GM12878 (cell line): Measurements from ENCODE around the gene GCC2. TPM values are rescaled to one million over a fixed set of nuclear protein-coding genes. Genes with fewer than 3 reads are reported as not detected.
"Not testable (repeated sequence)": the region's sequence is repeated elsewhere in the genome, so short reads cannot be mapped to it uniquely, and the experiment has no call there.

Source experiments
- ATAC-seq: fragments of 200-7000 bp; cut with Tn5 transposase; 3 replicates; pipeline ENCODE4 v1.9.1; 2020; ENCODE audit warnings: mild to moderate bottlenecking, moderate library complexity
- BruUV-seq: library from RNA; stranded (reverse); fragments of 400-500 nt; replicated peaks from 2 replicates; lab custom pipeline; 2021; lab: Mats Ljungman, UMichigan
- CTCF ChIA-PET: fragments of 300-600 bp; sonication (Branson Sonifier 250); formaldehyde crosslinking; extraction: SDS; loops from one replicate; lab custom pipeline; 2021; ENCODE audit warnings: inconsistent platforms; lab: Yijun Ruan, JAX
- POLR2A ChIA-PET: fragments of 350-600 bp; formaldehyde crosslinking; extraction: SDS; loops from one replicate; lab custom pipeline; 2021; ENCODE audit warnings: inconsistent platforms; lab: Charles Lee
- RAD21 ChIA-PET: fragments of 300-600 bp; sonication (Branson Sonifier 250); formaldehyde crosslinking; loops from one replicate; lab custom pipeline; 2023; ENCODE audit warnings: antibody characterized with exemption; ENCODE audit not compliant: unreplicated experiment; lab: Charles Lee
- SMC1A ChIA-PET: fragments of 300-600 bp; sonication (Branson Sonifier 250); formaldehyde crosslinking; loops from one replicate; lab custom pipeline; 2023; ENCODE audit not compliant: unreplicated experiment, uncharacterized antibody; lab: Charles Lee
- DNase-seq: peaks from one replicate; pipeline ENCODE4 v3.0.0-alpha.2; 2011; ENCODE audit warnings: low read depth, low spot score
- FAIRE-seq: peaks from 3 replicates; lab custom pipeline; 2011; peaks lifted over from hg19 to GRCh38; lab: Jason Lieb, UNC
- H2AFZ ChIP-seq: 2 replicates; pipeline ENCODE4 v1.6.0; 2011; ENCODE audit warnings: low read depth, low read length, control low read depth; ENCODE audit not compliant: control insufficient read depth
- H3K27ac ChIP-seq: 2 replicates; pipeline ENCODE4 v1.5.1; 2011; ENCODE audit warnings: control low read depth; ENCODE audit not compliant: control insufficient read depth, insufficient read depth
- H3K27me3 ChIP-seq, 2 experiments: replicated peaks in 1 of 2; 2 replicates each; pipeline versions ENCODE4 v1.6.0 to v1.6.1; 2011; ENCODE audit warnings: low read length in 1 of 2; ENCODE audit not compliant: control insufficient read depth in 2 of 2, insufficient read depth in 2 of 2
- H3K36me3 ChIP-seq, 2 experiments: 2 replicates each; pipeline ENCODE4 v1.5.1; 2011; ENCODE audit warnings: low read length in 1 of 2; ENCODE audit not compliant: control insufficient read depth in 2 of 2, insufficient read depth in 2 of 2
- H3K4me1 ChIP-seq: 2 replicates; pipeline ENCODE4 v1.6.1; 2011; ENCODE audit warnings: mild to moderate bottlenecking, low read length, moderate library complexity, mixed read lengths; ENCODE audit not compliant: control insufficient read depth, insufficient read depth
- H3K4me2 ChIP-seq: 2 replicates; pipeline ENCODE4 v1.6.0; 2011; ENCODE audit warnings: control low read depth; ENCODE audit not compliant: control insufficient read depth, insufficient read depth
- H3K4me3 ChIP-seq: fragments of 200-600 bp; sonication (generic); 2 replicates; pipeline ENCODE4 v1.5.1; 2016
- H3K79me2 ChIP-seq: 2 replicates; pipeline ENCODE4 v1.6.0; 2011; ENCODE audit warnings: low read length; ENCODE audit not compliant: control insufficient read depth, insufficient read depth
- H3K9ac ChIP-seq: 2 replicates; pipeline ENCODE4 v1.8.0; 2011; ENCODE audit warnings: low read length, control low read depth, mixed read lengths; ENCODE audit not compliant: control insufficient read depth, insufficient read depth
- H3K9me3 ChIP-seq: replicated peaks from 3 replicates; pipeline ENCODE4 v1.5.1; 2011; ENCODE audit warnings: mild to moderate bottlenecking, low read length; ENCODE audit not compliant: control insufficient read depth, insufficient read depth
- H4K20me1 ChIP-seq: 2 replicates; pipeline ENCODE4 v1.6.0; 2011; ENCODE audit not compliant: control insufficient read depth, insufficient read depth
- NBN ChIP-seq: fragments of 450-650 bp; IDR thresholded peaks from 2 replicates; pipeline ENCODE4 v1.6.1; 2016
- NFYA ChIP-seq: IDR thresholded peaks from 2 replicates; pipeline ENCODE4 v1.6.1; 2011; ENCODE audit warnings: low read depth, mild to moderate bottlenecking, low read length, improper control_type of control experiment, borderline replicate concordance
- SPI1 ChIP-seq: IDR thresholded peaks from 2 replicates; pipeline ENCODE4 v1.6.1; 2011; ENCODE audit warnings: low read depth, mild to moderate bottlenecking, low read length, moderate library complexity, borderline replicate concordance; ENCODE audit not compliant: insufficient read depth
- ZSCAN29 ChIP-seq: fragments of 450-650 bp; IDR thresholded peaks from 2 replicates; pipeline ENCODE4 v1.6.1; 2017; ENCODE audit warnings: mild to moderate bottlenecking, moderate library complexity
- WGBS: methylation state at CpG from one replicate; pipeline ENCODE4 v1.1.6; 2016; ENCODE audit warnings: low lambda C conversion rate; ENCODE audit not compliant: insufficient replicate concordance, insufficient coverage; ENCODE audit errors: missing lambda C conversion rate; 5-methylcytosine and 5-hydroxymethylcytosine counted together
- in situ Hi-C: fragments of 300-500 bp; cut with MboI; formaldehyde crosslinking; loops from 9 replicates; pipeline ENCODE4 v1.14.3; 2018; ENCODE audit warnings: mixed read lengths
- intact Hi-C: fragments of 100-400 bp; cut with micrococcal nuclease; formaldehyde crosslinking; loops from one replicate; pipeline ENCODE4 v1.14.2; 2022; ENCODE audit not compliant: unreplicated experiment
- polyA plus RNA-seq, 11 experiments: library from polyadenylated mRNA; depleted of rRNA in 4 of 11; unstranded in 6 of 11; stranded (reverse) in 5 of 11; fragments of >200 nt; fragmentation: Nextera tagmentation in 4 of 11; fragmentation: Illumina TruSeq in 1 of 11; extraction: Ambion mirVana in 4 of 11; extraction: Trizol in 1 of 11; gene quantifications; 1 replicate in 1 of 11; 2 replicates in 10 of 11; pipeline versions ENCODE4 v1.2.1 to v1.2.3, GENCODE V29; 2011 to 2016; ENCODE audit warnings: inconsistent platforms in 2 of 11, missing spikeins in 2 of 11, low read depth in 1 of 11
- total RNA-seq, 4 experiments: library from RNA; depleted of rRNA in 3 of 4; stranded (reverse); fragments of >200 nt in 3 of 4; fragmentation: Illumina TruSeq in 1 of 4; extraction: Trizol in 1 of 4; gene quantifications; 2 replicates each; pipeline versions ENCODE4 v1.2.1 to v1.2.3, GENCODE V29; 2013 to 2021
- TF ChIP-seq, protein P1 (sequence below): fragments of 450-650 bp; IDR thresholded peaks from 2 replicates; pipeline ENCODE4 v1.6.1; 2017; ENCODE audit warnings: low read depth, mild to moderate bottlenecking, moderate library complexity
- TF ChIP-seq, protein P2 (sequence below): fragments of 450-650 bp; conservative IDR thresholded peaks from 2 replicates; pipeline ENCODE4 v1.6.1; 2017; ENCODE audit warnings: mild to moderate bottlenecking, moderate library complexity

Gene GCC2
- total and polyA plus RNA-seq, 10 of the 15 experiments (the other 5 are each of a cell fraction or from before 2014, with no cell fraction given): 11.8 to 35.5 (median 25.4) TPM

DNA sequence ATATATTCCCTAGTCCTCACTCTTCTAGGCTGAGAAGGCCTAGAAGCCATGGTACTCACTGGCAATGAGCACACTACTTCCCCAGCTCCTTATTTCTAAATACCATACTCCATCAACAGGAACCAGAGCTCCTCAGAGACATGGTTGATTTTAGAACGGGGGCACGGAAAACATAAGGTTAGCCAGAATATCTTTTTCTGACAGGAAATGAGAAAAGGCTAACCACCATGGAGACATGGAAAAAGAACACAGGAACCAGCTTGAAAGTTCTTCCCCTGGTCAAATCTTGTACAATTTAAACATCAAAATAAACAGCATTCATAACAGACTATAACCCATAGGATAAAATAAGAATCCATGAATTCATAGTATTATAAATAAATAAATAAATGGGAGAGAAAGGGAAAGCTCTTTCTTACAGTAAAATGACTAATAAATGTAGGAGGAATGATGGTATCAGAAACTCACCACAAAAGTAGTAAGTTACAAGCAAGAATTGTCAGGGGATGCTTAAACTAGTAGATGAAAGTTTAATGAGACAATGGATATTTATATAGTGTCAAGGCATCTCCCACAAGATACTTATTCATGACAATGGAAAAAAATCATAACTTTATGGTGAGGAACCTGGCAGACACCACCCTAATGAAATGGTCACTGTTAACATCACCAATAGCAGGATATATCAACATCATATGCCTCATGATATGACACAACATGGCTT is 20.6 kb upstream of the GCC2 start (continued):
- TF ChIP-seq, protein P1, sequence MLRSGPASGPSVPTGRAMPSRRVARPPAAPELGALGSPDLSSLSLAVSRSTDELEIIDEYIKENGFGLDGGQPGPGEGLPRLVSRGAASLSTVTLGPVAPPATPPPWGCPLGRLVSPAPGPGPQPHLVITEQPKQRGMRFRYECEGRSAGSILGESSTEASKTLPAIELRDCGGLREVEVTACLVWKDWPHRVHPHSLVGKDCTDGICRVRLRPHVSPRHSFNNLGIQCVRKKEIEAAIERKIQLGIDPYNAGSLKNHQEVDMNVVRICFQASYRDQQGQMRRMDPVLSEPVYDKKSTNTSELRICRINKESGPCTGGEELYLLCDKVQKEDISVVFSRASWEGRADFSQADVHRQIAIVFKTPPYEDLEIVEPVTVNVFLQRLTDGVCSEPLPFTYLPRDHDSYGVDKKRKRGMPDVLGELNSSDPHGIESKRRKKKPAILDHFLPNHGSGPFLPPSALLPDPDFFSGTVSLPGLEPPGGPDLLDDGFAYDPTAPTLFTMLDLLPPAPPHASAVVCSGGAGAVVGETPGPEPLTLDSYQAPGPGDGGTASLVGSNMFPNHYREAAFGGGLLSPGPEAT: no peak
- TF ChIP-seq NBN: no peak

DNA sequence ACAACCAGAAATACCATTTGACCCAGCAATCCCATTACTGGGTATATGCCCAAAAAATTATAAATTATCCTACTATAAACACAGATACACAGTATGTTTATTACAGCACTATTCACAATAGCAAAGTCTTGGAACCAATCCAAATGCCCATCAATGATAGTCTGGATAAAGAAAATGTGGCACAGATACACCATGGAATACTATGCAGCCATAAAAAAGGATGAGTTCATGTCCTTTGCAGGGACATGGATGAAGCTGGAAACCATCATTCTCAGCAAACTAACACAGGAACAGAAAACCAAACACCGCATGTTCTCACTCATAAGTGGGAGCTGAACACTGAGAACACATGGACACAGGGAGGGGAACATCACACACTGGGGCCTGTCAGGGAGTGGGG is 13.4 kb upstream of the GCC2 start:
- RAD21 ChIA-PET, BruUV-seq, CTCF ChIA-PET, ATAC-seq, H3K79me2 ChIP-seq, H4K20me1 ChIP-seq, H2AFZ ChIP-seq, H3K9ac ChIP-seq, H3K27ac ChIP-seq, DNase-seq, H3K36me3 ChIP-seq, H3K4me1 ChIP-seq, FAIRE-seq, H3K9me3 ChIP-seq, POLR2A ChIA-PET, SMC1A ChIA-PET, H3K4me3 ChIP-seq, intact Hi-C loops, in situ Hi-C loops, H3K4me2 ChIP-seq, H3K27me3 ChIP-seq: not testable (repeated sequence)
- 88% methylated on average over 1 of the region's 1 CpG for WGBS

DNA sequence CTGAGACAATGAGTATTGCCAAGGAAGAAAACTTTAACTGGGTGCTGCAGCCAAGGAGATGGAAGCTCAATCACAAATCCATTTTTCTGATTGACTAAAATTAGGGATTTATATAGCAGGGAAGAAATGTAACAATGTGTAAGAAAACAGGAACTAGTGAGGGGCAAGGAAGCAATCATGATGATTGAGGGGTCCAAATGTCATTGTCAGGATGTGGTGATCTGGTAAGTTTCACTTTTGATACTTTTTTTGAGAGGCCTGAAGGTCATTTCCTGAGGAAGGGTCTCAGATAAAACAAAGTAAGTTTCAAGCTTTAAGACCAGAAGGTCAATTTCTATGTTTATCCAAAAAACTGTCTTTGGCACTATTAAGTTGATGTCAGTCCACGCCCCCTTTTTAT is 12.0 kb upstream of the GCC2 start:
- ChIA-PET POLR2A (no interaction called here), CTCF (no interaction called here), RAD21 (no interaction called here), SMC1A (interaction anchor here (1.4 kb wide), 1 partner anchor 11 kb away, joined by 4 read pairs; the partner anchor contains the start of gene GCC2)
- Histone ChIP-seq H3K4me2 (no peak overlapping the region), H3K27me3 (no peaks in the 10 kb centered on the region), H3K79me2 (no peaks in the 10 kb centered on the region), H3K4me1 (no peaks in the 10 kb centered on the region), H3K9me3 (no peaks in the 10 kb centered on the region; the same call in 2 of the 3 replicates), H3K36me3 (no peaks in the 10 kb centered on the region), H3K9ac (no peak overlapping the region), H4K20me1 (no peaks in the 10 kb centered on the region), H2AFZ (no peak overlapping the region), H3K27ac (no peak overlapping the region), H3K4me3 (no peak overlapping the region)
- in situ Hi-C loops: no loop called here
- BruUV-seq: no TSS peak
- DNase-seq (no peak), FAIRE-seq (no peak), ATAC-seq (no peak)
- intact Hi-C loops: no loop called here
- WGBS: 50% methylated on average over 1 of the region's 1 CpG
- TF ChIP-seq, protein P2, sequence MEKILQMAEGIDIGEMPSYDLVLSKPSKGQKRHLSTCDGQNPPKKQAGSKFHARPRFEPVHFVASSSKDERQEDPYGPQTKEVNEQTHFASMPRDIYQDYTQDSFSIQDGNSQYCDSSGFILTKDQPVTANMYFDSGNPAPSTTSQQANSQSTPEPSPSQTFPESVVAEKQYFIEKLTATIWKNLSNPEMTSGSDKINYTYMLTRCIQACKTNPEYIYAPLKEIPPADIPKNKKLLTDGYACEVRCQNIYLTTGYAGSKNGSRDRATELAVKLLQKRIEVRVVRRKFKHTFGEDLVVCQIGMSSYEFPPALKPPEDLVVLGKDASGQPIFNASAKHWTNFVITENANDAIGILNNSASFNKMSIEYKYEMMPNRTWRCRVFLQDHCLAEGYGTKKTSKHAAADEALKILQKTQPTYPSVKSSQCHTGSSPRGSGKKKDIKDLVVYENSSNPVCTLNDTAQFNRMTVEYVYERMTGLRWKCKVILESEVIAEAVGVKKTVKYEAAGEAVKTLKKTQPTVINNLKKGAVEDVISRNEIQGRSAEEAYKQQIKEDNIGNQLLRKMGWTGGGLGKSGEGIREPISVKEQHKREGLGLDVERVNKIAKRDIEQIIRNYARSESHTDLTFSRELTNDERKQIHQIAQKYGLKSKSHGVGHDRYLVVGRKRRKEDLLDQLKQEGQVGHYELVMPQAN: no peak
- no peak for TF ChIP-seq ZSCAN29
- no peak for TF ChIP-seq NFYA
- no peak for TF ChIP-seq SPI1
